GM19099 (cell line): Measurements from ENCODE around the gene OSBP.
A peak's percentile ranks its signal among the peaks of the same experiment; 100 is the strongest.

Experiments used
- POLR2A ChIP-seq: IDR thresholded peaks from 3 replicates; pipeline ENCODE4 v1.6.1; 2011; ENCODE audit warnings: low read depth; ENCODE audit not compliant: insufficient read length; ENCODE audit errors: extremely low read depth

Gene OSBP

GRCh38 chr11:59615637-59616395 is at the start of gene OSBP:
TSS of gene OSBP (minus strand) at chr11:59615774. CDS start at chr11:59615664, 110 bp downstream.
- peak; percentile 83 for TF ChIP-seq POLR2A

GRCh38 chr11:59660621-59661020 is 45.0 kb upstream of the OSBP start:
- no peak for TF ChIP-seq POLR2A

GRCh38 chr11:59659981-59660380 is 44.4 kb upstream of the OSBP start:
- no peak for TF ChIP-seq POLR2A

DNA sequence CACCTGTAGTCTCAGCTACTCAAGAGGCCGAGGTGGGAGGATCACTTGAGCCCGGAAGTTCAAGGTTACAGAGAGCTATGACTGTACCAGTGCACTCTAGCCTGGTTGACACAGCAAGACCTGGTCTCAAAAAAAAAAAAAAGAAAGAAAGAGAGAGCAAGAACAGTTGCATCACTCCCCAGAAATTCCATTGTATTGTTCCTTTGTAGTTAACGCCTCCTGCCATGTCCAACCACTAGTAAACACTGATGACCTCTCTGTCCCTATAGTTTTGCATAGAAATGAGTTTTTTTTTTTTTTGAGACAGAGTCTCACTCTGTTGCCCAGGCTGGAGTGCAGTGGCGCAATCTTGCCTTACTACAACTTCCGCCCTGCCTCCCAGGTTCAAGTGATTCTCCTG is 42.5 kb upstream of the OSBP start:
- no peak for TF ChIP-seq POLR2A

DNA sequence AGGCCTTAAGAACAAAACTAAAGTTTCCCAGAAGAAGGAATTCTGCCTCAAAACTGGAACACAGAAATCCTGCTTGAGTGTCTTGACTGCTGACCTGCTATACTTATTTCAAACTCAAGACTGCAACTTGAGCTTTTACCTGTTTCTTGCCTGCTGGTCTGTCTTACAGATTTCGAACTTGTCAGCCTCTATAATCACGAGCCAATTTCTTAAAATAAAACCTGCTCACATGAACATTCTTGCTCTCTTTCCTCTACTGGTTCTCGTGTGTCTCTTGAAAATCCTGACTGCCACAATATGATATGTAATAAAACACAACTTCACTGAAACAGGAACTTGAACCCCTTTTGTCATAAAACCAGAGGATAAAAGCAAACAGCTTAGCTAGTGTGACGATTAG is 39.3 kb upstream of the OSBP start:
- TF ChIP-seq POLR2A = no peak

DNA sequence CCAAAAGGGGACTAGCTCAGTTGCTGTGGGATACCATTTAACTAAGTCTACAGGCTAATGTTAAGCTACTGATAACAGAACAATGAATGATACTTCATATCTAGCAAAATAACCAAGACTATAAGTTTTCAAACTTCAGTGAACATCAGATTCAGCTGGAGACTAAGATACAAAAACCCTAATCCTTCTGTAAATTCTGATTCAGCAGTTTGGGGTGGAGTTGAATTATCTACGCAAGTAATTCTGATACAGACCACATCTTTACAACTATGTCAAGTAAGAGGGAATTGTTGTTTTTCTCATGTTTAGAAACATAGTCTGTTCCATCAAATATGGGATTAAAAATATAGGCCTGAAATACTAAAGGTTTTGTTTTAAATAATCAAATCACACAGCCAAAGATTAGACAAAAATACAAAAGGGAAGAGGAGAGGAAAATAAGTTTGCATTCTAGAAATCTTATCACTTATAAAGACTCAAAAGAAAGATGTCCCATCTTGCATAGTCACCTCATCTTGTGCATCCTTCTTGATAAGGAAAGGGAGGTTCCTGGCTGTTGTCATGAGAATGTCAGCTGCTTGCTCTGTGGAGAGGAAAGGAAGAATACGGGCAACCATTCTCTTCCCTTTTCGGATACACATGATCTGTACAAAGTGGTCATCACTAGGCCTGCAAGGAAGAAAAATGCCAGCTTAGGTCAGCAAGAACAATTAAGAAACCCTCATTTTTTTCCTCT is 31.8 kb upstream of the OSBP start:
- TF ChIP-seq POLR2A = no peak

DNA sequence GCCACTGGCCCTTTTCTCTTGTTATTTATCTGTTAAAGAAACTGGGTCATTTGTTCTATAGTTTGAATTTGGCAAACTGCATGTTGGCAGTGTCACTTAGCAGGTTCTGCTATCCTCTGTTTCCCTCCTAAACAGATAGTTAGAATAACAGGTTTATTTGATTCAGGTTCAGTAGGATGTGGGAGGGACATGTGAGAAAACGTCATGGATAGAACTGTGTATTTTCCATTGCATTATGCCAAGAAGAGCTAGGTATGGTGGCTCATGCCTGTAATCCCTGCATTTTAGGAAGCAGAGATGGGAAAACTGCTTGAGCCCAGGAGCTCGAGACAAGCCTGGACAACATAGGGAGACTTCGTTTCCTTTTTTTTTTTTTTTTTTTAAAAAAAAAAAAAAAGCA is 29.0 kb upstream of the OSBP start:
- TF ChIP-seq POLR2A = no peak

- no peak for TF ChIP-seq POLR2A
Observed at GRCh38 chr11:59643390-59643789, 27.8 kb upstream of the OSBP start.

DNA sequence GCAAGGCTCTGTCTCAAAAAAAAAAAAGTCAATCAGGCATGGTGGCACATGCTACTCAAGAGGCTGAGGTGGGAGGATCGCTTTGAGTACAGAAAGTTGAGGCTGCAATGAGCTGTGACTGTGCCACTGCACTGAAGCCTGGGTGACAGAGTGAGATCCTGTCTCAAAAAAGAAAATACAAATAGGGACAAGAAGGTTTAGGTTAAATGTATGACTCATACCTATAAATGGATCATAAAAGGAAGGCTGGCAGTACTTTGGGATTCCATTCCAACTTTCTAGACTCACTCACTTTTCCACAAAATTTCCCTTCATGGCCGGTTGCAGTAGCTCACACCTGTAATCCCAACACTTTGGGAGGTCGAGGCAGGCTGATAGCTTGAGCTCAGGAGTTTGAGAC is 25.6 kb upstream of the OSBP start:
- TF ChIP-seq POLR2A = no peak

DNA sequence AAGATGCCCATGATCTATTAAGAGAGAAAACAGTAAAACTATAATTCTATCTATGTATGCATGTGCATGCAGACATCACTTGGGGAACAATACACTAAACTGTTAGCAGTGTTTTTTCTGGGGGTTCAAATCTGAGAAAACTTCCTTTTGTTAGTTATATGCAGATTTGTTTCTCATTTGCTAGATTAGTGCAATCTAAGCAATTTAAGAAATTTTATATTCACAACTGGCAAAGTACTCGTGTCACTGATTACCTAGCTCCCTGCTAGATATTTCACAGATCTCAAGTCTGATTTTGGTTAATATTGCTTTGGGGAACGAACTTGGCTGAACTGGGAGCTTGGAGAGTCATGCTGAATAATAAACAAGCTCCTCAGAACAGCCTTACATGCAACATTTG is 14.9 kb upstream of the OSBP start:
- TF ChIP-seq POLR2A = no peak

DNA sequence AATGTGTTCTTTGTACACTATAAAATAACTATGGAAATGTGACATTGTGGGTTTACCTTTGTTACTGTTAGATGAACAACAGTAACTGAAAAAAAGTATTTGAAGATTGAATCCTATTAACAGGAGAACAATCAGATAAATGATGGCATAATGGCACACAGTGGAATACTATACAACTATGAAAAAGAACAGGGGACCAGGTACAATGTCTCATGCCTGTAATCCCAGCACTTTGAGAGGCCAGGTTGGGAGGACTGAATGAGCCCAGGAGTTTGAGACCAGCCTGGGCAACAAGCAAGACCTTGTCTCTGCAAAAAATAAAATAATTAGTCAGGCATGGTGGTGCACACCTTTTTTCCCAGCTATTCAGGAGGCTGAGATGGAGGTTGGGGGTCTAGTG is 14.4 kb upstream of the OSBP start:
- TF ChIP-seq POLR2A = no peak

- no peak for TF ChIP-seq POLR2A
Observed at GRCh38 chr11:59625703-59626102, 10.1 kb upstream of the OSBP start.

GRCh38 chr11:59617876-59618275 is 2.3 kb upstream of the OSBP start:
- no peak for TF ChIP-seq POLR2A

GRCh38 chr11:59616396-59616982 is 915 bp upstream of the OSBP start:
- peak; percentile 50 for TF ChIP-seq POLR2A

DNA sequence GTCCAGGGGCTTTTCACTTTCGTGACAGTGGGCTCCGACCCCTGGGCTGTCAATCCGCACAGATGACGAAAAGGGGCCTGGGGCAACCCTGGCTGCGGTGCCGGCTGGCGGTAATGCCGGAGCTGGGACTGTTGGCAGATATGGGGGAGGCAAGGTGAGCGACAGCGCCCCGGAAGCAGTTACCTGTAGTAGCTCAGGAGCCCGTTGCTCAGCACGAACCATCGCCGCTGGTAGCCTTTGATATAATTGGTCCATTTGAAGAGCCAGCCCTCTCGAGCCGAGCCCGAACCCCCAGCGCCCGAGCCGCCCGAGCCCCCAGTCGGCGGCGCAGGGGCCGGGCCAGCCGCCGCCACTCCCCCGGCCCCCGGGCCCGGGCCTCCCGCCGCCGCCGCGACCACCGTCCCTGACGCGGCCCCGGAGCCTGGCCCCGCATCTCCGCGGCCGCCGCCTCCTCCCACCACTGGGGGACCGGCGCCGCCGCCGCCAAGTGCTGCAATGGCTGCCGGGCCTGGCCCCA is 396 bp downstream of the OSBP start:
- TF ChIP-seq POLR2A = no peak
